HEK293 (cell line): ENCODE measurements around the gene TGOLN2.

Experiments used
- BCL11B ChIP-seq: fragments of 450-650 bp; formaldehyde crosslinking; IDR thresholded peaks from 2 replicates; pipeline ENCODE4 v1.5.1; 2016; ENCODE audit warnings: low read depth, missing biosample characterization, missing genetic modification characterization
- KLF10 ChIP-seq: fragments of 450-650 bp; IDR thresholded peaks from 2 replicates; pipeline ENCODE4 v1.5.1; 2018; ENCODE audit warnings: missing biosample characterization, mild to moderate bottlenecking, missing genetic modification characterization
- KLF7 ChIP-seq: fragments of 450-650 bp; formaldehyde crosslinking; IDR thresholded peaks from 2 replicates; pipeline ENCODE4 v1.5.1; 2016; ENCODE audit warnings: missing biosample characterization, missing genetic modification characterization, borderline replicate concordance
- KLF8 ChIP-seq: fragments of 450-650 bp; formaldehyde crosslinking; IDR thresholded peaks from 2 replicates; pipeline ENCODE4 v1.5.1; 2016; ENCODE audit warnings: missing biosample characterization, missing genetic modification characterization
- REST ChIP-seq: fragments of 450-650 bp; formaldehyde crosslinking; IDR thresholded peaks from 2 replicates; pipeline ENCODE4 v1.5.1; 2016; ENCODE audit warnings: missing biosample characterization, missing genetic modification characterization
- SP3 ChIP-seq: fragments of 450-650 bp; formaldehyde crosslinking; IDR thresholded peaks from 2 replicates; pipeline ENCODE4 v1.5.1; 2016; ENCODE audit warnings: missing biosample characterization, missing genetic modification characterization
- ZBTB20 ChIP-seq: fragments of 450-650 bp; formaldehyde crosslinking; IDR thresholded peaks from 2 replicates; pipeline ENCODE4 v1.5.1; 2016; ENCODE audit warnings: missing biosample characterization, missing genetic modification characterization
- ZFP69B ChIP-seq: fragments of 450-650 bp; formaldehyde crosslinking; IDR thresholded peaks from 2 replicates; pipeline ENCODE4 v1.5.1; 2016; ENCODE audit warnings: missing biosample characterization, missing genetic modification characterization
- ZNF114 ChIP-seq: fragments of 450-650 bp; formaldehyde crosslinking; IDR thresholded peaks from 2 replicates; pipeline ENCODE4 v1.5.0; 2017; ENCODE audit warnings: missing biosample characterization, missing genetic modification characterization
- ZNF121 ChIP-seq: fragments of 450-650 bp; formaldehyde crosslinking; IDR thresholded peaks from 2 replicates; pipeline ENCODE4 v1.5.1; 2016; ENCODE audit warnings: missing biosample characterization, missing genetic modification characterization
- ZNF23 ChIP-seq: fragments of 450-650 bp; formaldehyde crosslinking; IDR thresholded peaks from 2 replicates; pipeline ENCODE4 v1.5.1; 2016; ENCODE audit warnings: missing biosample characterization, missing genetic modification characterization, borderline replicate concordance
- ZNF24 ChIP-seq: fragments of 450-650 bp; formaldehyde crosslinking; IDR thresholded peaks from 2 replicates; pipeline ENCODE4 v1.5.1; 2016; ENCODE audit warnings: missing biosample characterization, missing genetic modification characterization
- ZNF530 ChIP-seq: fragments of 450-650 bp; formaldehyde crosslinking; IDR thresholded peaks from 2 replicates; pipeline ENCODE4 v1.5.1; 2016; ENCODE audit warnings: low read depth, missing biosample characterization, missing genetic modification characterization
- ZNF600 ChIP-seq: fragments of 450-650 bp; formaldehyde crosslinking; IDR thresholded peaks from 2 replicates; pipeline ENCODE4 v1.5.1; 2016; ENCODE audit warnings: missing biosample characterization, missing genetic modification characterization
- ZNF645 ChIP-seq: fragments of 450-650 bp; formaldehyde crosslinking; IDR thresholded peaks from 2 replicates; pipeline ENCODE4; 2016; ENCODE audit warnings: missing biosample characterization, missing genetic modification characterization
- ZNF664 ChIP-seq: fragments of 450-650 bp; formaldehyde crosslinking; IDR thresholded peaks from 2 replicates; pipeline ENCODE4 v1.5.1; 2016; ENCODE audit warnings: missing biosample characterization, missing genetic modification characterization
- ZNF701 ChIP-seq: fragments of 450-650 bp; formaldehyde crosslinking; IDR thresholded peaks from 2 replicates; pipeline ENCODE4 v1.5.1; 2016; ENCODE audit warnings: missing biosample characterization, missing genetic modification characterization
- ZSCAN18 ChIP-seq: fragments of 450-650 bp; formaldehyde crosslinking; IDR thresholded peaks from 2 replicates; pipeline ENCODE4 v1.5.1; 2016; ENCODE audit warnings: missing biosample characterization, missing genetic modification characterization
- TF ChIP-seq, protein P1 (sequence below): fragments of 450-650 bp; formaldehyde crosslinking; IDR thresholded peaks from 2 replicates; pipeline ENCODE4 v1.5.1; 2017; ENCODE audit warnings: missing biosample characterization, missing genetic modification characterization
- TF ChIP-seq, protein P2 (sequence below): fragments of 450-650 bp; formaldehyde crosslinking; IDR thresholded peaks from 2 replicates; pipeline ENCODE4 v1.5.1; 2016; ENCODE audit warnings: missing biosample characterization, missing genetic modification characterization
- TF ChIP-seq, protein P3 (sequence below): fragments of 450-650 bp; formaldehyde crosslinking; IDR thresholded peaks from 2 replicates; pipeline ENCODE4 v1.5.1; 2016; ENCODE audit warnings: missing biosample characterization, missing genetic modification characterization, low read depth
- TF ChIP-seq, protein P4 (sequence below): fragments of 450-650 bp; formaldehyde crosslinking; IDR thresholded peaks from 2 replicates; pipeline ENCODE4 v1.5.1; 2016; ENCODE audit warnings: missing biosample characterization, missing genetic modification characterization

TGOLN2 gene

GRCh38 chr2:85327822-85328617 lies at the start of gene TGOLN2 (continued):
- no peak for TF ChIP-seq ZSCAN18 (tag by site-specific recombination)
- TF ChIP-seq ZBTB20 (tag by site-specific recombination), result peak; percentile 36; the same call in 1 of the 2 replicates
- no peak for TF ChIP-seq ZNF121 (tag by site-specific recombination)
- TF ChIP-seq, protein P1, sequence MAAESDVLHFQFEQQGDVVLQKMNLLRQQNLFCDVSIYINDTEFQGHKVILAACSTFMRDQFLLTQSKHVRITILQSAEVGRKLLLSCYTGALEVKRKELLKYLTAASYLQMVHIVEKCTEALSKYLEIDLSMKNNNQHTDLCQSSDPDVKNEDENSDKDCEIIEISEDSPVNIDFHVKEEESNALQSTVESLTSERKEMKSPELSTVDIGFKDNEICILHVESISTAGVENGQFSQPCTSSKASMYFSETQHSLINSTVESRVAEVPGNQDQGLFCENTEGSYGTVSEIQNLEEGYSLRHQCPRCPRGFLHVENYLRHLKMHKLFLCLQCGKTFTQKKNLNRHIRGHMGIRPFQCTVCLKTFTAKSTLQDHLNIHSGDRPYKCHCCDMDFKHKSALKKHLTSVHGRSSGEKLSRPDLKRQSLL (tag by site-specific recombination), result no peak
- TF ChIP-seq KLF10, result peak; percentile 41; the same call in 1 of the 2 replicates
- TF ChIP-seq ZNF114 (tag by site-specific recombination), result no peak
- TF ChIP-seq SP3 (tag by site-specific recombination), result peak; percentile 84
- TF ChIP-seq ZNF664 (tag by site-specific recombination), result no peak
- TF ChIP-seq, protein P2, sequence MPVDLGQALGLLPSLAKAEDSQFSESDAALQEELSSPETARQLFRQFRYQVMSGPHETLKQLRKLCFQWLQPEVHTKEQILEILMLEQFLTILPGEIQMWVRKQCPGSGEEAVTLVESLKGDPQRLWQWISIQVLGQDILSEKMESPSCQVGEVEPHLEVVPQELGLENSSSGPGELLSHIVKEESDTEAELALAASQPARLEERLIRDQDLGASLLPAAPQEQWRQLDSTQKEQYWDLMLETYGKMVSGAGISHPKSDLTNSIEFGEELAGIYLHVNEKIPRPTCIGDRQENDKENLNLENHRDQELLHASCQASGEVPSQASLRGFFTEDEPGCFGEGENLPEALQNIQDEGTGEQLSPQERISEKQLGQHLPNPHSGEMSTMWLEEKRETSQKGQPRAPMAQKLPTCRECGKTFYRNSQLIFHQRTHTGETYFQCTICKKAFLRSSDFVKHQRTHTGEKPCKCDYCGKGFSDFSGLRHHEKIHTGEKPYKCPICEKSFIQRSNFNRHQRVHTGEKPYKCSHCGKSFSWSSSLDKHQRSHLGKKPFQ (tag by site-specific recombination), result no peak
- TF ChIP-seq KLF8 (tag by site-specific recombination), result peak; percentile 90
- TF ChIP-seq, protein P3, sequence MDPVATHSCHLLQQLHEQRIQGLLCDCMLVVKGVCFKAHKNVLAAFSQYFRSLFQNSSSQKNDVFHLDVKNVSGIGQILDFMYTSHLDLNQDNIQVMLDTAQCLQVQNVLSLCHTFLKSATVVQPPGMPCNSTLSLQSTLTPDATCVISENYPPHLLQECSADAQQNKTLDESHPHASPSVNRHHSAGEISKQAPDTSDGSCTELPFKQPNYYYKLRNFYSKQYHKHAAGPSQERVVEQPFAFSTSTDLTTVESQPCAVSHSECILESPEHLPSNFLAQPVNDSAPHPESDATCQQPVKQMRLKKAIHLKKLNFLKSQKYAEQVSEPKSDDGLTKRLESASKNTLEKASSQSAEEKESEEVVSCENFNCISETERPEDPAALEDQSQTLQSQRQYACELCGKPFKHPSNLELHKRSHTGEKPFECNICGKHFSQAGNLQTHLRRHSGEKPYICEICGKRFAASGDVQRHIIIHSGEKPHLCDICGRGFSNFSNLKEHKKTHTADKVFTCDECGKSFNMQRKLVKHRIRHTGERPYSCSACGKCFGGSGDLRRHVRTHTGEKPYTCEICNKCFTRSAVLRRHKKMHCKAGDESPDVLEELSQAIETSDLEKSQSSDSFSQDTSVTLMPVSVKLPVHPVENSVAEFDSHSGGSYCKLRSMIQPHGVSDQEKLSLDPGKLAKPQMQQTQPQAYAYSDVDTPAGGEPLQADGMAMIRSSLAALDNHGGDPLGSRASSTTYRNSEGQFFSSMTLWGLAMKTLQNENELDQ (tag by site-specific recombination), result no peak
- TF ChIP-seq, protein P4, sequence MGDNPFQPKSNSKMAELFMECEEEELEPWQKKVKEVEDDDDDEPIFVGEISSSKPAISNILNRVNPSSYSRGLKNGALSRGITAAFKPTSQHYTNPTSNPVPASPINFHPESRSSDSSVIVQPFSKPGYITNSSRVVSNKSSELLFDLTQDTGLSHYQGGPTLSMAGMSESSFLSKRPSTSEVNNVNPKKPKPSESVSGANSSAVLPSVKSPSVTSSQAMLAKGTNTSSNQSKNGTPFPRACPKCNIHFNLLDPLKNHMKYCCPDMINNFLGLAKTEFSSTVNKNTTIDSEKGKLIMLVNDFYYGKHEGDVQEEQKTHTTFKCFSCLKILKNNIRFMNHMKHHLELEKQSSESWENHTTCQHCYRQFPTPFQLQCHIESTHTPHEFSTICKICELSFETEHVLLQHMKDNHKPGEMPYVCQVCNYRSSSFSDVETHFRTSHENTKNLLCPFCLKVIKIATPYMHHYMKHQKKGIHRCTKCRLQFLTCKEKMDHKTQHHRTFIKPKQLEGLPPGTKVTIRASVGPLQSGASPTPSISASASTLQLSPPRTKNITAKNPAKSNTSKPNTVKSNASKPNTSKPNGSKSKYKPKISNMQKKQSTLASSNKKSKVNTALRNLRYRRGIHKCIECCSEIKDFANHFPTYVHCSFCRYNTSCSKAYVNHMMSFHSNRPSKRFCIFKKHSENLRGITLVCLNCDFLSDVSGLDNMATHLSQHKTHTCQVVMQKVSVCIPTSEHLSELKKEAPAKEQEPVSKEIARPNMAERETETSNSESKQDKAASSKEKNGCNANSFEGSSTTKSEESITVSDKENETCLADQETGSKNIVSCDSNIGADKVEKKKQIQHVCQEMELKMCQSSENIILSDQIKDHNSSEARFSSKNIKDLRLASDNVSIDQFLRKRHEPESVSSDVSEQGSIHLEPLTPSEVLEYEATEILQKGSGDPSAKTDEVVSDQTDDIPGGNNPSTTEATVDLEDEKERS, result no peak
- TF ChIP-seq ZNF645 (tag by site-specific recombination), result no peak
- TF ChIP-seq ZFP69B (tag by site-specific recombination), result 0 out of 2 replicates have a peak, but pooled peaks have one; percentile 48
- TF ChIP-seq ZNF24 (tag by site-specific recombination), result peak; percentile 80
- TF ChIP-seq REST (tag by site-specific recombination), result no peak; the same call in 1 of the 2 replicates
- peak; percentile 68 for TF ChIP-seq ZNF600 (tag by site-specific recombination)
- peak; percentile 36; the same call in 1 of the 2 replicates for TF ChIP-seq BCL11B (tag by site-specific recombination)
- TF ChIP-seq ZNF23 (tag by site-specific recombination), result no peak
- peak; percentile 62; the same call in 1 of the 2 replicates for TF ChIP-seq KLF7 (tag by site-specific recombination)
- TF ChIP-seq ZNF530 (tag by site-specific recombination), result no peak
- TF ChIP-seq ZNF701 (tag by site-specific recombination), result no peak
